Measurements from ENCODE around the gene SPON1. TPM values are rescaled to one million over a fixed set of nuclear protein-coding genes. Genes with fewer than 3 reads are reported as not detected.
"Not testable (repeated sequence)": the region's sequence is repeated elsewhere in the genome, so short reads cannot be mapped to it uniquely, and the experiment has no call there.

Gene SPON1
- total and polyA plus RNA-seq, 9 donors, result 11.9 to 112 (median 56.4) TPM

DNA sequence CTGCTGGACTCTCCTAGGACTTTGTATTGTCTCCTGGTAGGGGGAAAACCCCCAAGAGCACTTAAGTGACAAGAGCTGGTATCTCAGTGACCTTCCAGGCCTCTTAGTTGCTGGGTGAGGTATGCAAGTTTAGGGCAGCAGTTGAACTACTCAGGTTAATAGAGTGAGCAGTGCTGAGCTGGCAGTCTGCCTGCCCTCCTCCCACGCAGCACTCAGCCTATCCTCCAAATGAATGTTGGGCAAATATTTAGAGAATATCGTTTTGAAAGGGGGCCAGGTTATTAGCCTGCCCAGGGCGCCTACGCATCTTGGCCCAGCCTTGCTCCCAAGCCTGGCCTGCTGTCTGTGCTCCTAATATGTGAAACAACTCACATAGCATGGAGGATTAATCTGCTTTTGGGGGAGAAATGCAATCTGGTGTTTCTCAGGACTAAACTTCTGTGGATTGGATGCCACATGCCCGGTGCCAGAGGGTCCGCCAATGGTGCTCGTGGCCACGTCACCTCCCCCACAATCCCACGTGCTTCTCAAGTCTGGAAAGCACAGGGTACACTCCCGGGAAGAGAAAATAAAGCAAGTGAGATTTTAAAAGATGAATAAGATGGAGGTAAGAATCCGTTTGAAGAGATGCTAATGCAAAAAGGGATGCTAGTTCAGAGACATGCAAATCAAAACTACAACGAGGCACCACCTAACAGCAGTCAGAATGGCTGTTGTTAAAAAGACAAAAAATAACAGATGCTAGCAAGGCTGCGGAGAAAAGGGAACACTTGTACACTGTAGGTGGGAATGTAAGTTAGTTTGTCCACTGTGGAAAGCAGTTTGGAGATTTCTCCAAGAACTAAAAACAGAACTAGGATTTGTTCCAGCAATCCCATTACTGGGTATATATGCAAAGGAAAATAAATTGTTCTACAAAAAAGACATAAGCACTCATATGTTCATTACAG is 67.7 kb downstream of the SPON1 start:
- Histone ChIP-seq H3K27ac (peak overlapping the region; percentile 34 to 44), H3K4me1 (ENCODE audit: insufficient read depth) (peaks cover 15% of the 10 kb centered on the region), H3K9me3 (no peaks in the 10 kb centered on the region), H3K36me3 (no peaks in the 10 kb centered on the region), H3K4me3 (no peak overlapping the region), H3K27me3 (no peaks in the 10 kb centered on the region)
- WGBS, 3 donors, result 5 to 7% (median 6%) methylated on average over 13 of the region's 13 CpGs
- intact Hi-C loops (cut with DNase I), result loop anchor here in 1 of 4 donors (10.0 kb wide), 1 partner anchor 65 kb away; the partner anchor contains the start of gene SPON1
- peak; percentile 59 to 88 (median 82) for DNase-seq
- TF ChIP-seq EP300 (IDR thresholded peaks at IDR 0.05) (no peak), POLR2A (IDR thresholded peaks at IDR 0.05) (no peak)
- TF ChIP-seq, protein P1, sequence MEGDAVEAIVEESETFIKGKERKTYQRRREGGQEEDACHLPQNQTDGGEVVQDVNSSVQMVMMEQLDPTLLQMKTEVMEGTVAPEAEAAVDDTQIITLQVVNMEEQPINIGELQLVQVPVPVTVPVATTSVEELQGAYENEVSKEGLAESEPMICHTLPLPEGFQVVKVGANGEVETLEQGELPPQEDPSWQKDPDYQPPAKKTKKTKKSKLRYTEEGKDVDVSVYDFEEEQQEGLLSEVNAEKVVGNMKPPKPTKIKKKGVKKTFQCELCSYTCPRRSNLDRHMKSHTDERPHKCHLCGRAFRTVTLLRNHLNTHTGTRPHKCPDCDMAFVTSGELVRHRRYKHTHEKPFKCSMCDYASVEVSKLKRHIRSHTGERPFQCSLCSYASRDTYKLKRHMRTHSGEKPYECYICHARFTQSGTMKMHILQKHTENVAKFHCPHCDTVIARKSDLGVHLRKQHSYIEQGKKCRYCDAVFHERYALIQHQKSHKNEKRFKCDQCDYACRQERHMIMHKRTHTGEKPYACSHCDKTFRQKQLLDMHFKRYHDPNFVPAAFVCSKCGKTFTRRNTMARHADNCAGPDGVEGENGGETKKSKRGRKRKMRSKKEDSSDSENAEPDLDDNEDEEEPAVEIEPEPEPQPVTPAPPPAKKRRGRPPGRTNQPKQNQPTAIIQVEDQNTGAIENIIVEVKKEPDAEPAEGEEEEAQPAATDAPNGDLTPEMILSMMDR (IDR thresholded peaks at IDR 0.05), result no peak

DNA sequence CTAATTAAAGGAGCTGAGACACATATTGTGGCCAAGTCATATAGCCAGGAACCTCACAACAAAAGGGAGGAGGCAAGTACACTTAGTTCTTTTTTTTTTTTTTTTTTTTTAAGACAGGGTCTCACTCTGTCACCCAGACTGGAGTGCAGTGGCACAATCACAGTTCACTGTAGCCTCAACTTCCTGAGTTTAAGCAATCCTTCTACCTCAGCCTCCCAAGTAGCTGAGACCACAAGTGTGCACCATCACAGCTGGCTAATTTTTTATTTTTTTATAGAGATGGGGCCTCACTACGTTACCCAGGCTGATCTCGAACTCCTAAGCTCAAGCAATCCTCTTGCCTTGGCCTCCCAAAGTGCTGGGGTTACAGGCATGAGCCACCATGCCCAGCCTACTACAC is 73.0 kb downstream of the SPON1 start:
- H3K4me1 ChIP-seq (ENCODE audit: insufficient read depth); H3K36me3 ChIP-seq; H3K4me3 ChIP-seq; DNase-seq; H3K27ac ChIP-seq; H3K9me3 ChIP-seq; intact Hi-C loops (cut with DNase I); H3K27me3 ChIP-seq: not testable (repeated sequence)
- 82 to 92% (median 90%) methylated on average over 2 of the region's 2 CpGs for WGBS, 3 donors

DNA sequence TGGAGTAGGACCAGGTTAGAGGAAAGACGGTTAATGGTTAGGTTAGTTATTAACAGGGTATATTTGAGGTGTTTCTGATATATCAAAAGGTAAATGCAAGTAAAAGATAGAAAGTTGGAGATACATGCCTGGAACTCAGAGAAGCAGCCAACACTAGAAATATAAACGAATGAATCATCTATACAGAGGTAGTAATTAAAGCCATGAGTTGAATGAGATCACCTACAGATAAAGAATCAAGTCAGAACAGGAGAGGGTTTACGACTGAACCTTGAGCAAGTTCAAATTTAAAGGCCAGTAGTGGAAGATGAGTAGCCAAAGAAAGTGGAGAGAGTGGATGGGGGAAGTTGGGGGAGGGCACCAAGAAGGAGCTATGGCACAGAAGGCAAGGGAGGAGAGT is 73.9 kb downstream of the SPON1 start:
- Histone ChIP-seq H3K27me3 (no peaks in the 10 kb centered on the region), H3K27ac (no peak overlapping the region), H3K9me3 (no peaks in the 10 kb centered on the region), H3K4me3 (no peak overlapping the region), H3K4me1 (ENCODE audit: insufficient read depth) (no peaks in the 10 kb centered on the region), H3K36me3 (no peaks in the 10 kb centered on the region)
- TF ChIP-seq, protein P1 (IDR thresholded peaks at IDR 0.05), result no peak
- TF ChIP-seq EP300 (IDR thresholded peaks at IDR 0.05), result no peak
- TF ChIP-seq POLR2A (IDR thresholded peaks at IDR 0.05), result no peak
- 73 to 96% (median 83%) methylated on average over 3 of the region's 3 CpGs for WGBS, 3 donors
- DNase-seq, result no peak
- intact Hi-C loops (cut with DNase I), result no loop called here

DNA sequence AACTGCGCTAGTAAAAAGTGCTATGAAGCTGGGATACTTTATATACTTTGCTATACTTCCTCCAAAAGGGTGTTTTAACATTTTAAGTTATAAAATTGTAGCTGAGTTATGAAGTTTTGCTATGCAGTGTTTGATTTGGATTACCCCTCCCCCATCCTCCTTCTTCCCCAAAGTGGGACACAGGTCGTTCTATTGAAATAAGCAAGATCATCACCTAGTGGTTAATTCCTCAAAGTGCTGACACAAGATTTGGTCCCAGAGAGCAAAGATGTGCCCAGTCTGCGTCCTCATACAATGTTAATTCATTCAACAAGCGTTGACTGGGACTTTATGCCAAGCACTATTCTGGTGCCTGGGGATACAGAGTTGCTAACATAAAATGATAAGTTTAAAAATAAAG is 78.5 kb downstream of the SPON1 start:
- intact Hi-C loops (cut with DNase I), result no loop called here

More for the DNA sequence above, 78.5 kb downstream of the SPON1 start:
- no peak for DNase-seq
- WGBS, 3 donors, result 79 to 84% (median 81%) methylated on average over 4 of the region's 4 CpGs
- Histone ChIP-seq H3K27me3 (no peaks in the 10 kb centered on the region), H3K36me3 (no peaks in the 10 kb centered on the region), H3K4me3 (no peak overlapping the region), H3K27ac (no peak overlapping the region), H3K9me3 (no peaks in the 10 kb centered on the region), H3K4me1 (ENCODE audit: insufficient read depth) (no peaks in the 10 kb centered on the region)
- no peak for TF ChIP-seq POLR2A (IDR thresholded peaks at IDR 0.05)
- TF ChIP-seq, protein P1 (IDR thresholded peaks at IDR 0.05), result no peak
- no peak for TF ChIP-seq EP300 (IDR thresholded peaks at IDR 0.05)

Data from ovary (tissue), 9 donors.